Lung (tissue), 12 donors: ENCODE data around the gene STXBP5L. TPM values are rescaled to one million over a fixed set of nuclear protein-coding genes. Genes with fewer than 3 reads are reported as not detected.
A peak's percentile ranks its signal among the peaks of the same experiment; 100 is the strongest.

Source experiments
- ATAC-seq: fragments of 200-7000 bp; cut with Tn5 transposase; one replicate; pipeline ENCODE4 v1.9.1; 2020; ENCODE audit warnings: moderate number of reproducible peaks; ENCODE audit not compliant: insufficient read depth, low FRiP score
- DNase-seq, 3 donors: peaks; one replicate each; pipeline ENCODE4 v3.0.0-alpha.2; 2013 to 2017
- H3K27ac ChIP-seq, 2 donors: one replicate each; pipeline ENCODE4 v1.5.1; 2013; ENCODE audit warnings: mild to moderate bottlenecking in 2 of 2, moderate library complexity in 2 of 2, control low read depth in 1 of 2, inconsistent platforms in 1 of 2, low read depth in 1 of 2, low read length in 1 of 2
- H3K27me3 ChIP-seq, 3 donors: one replicate each; pipeline ENCODE4 v1.5.1; 2013; ENCODE audit warnings: low read length in 2 of 3; ENCODE audit not compliant: control insufficient read depth in 3 of 3, insufficient read depth in 3 of 3
- H3K36me3 ChIP-seq, 4 donors: one replicate each; pipeline ENCODE4 v1.5.1; 2013; ENCODE audit warnings: low read length in 4 of 4, mild to moderate bottlenecking in 1 of 4, moderate library complexity in 1 of 4; ENCODE audit not compliant: control insufficient read depth in 4 of 4, insufficient read depth in 4 of 4
- H3K4me1 ChIP-seq, 5 donors: one replicate each; pipeline ENCODE4 v1.5.1; 2013; ENCODE audit warnings: low read length in 5 of 5, mild to moderate bottlenecking in 2 of 5, moderate library complexity in 1 of 5; ENCODE audit not compliant: control insufficient read depth in 5 of 5, insufficient read depth in 5 of 5
- H3K4me3 ChIP-seq: one replicate; pipeline ENCODE4 v1.5.1; 2013; ENCODE audit warnings: mild to moderate bottlenecking, control low read depth, moderate library complexity
- H3K9ac ChIP-seq, 2 donors: one replicate each; pipeline ENCODE4 v1.5.1; 2013; ENCODE audit warnings: low read length in 2 of 2, control low read depth in 1 of 2; ENCODE audit not compliant: insufficient read depth in 1 of 2
- H3K9me3 ChIP-seq, 4 donors: one replicate each; pipeline ENCODE4 v1.5.1; 2013; ENCODE audit warnings: low read length in 3 of 4, mild to moderate bottlenecking in 1 of 4, moderate library complexity in 1 of 4; ENCODE audit not compliant: control insufficient read depth in 4 of 4, insufficient read depth in 3 of 4
- WGBS, 2 donors: extraction: QIAGEN DNeasy Blood & Tissue Kit; methylation state at CpG; one replicate each; pipeline ENCODE4 v1.1.7; 2013; 5-methylcytosine and 5-hydroxymethylcytosine counted together
- polyA plus RNA-seq, 2 donors: library from polyadenylated mRNA; stranded (reverse); fragments of 200-250 nt; gene quantifications; one replicate each; pipeline ENCODE4 v1.2.1, GENCODE V29; 2013
- total RNA-seq, 2 donors: library from RNA; depleted of rRNA in 1 of 2; stranded (reverse); fragments of >200 nt in 1 of 2; gene quantifications; one replicate each; pipeline ENCODE4 v1.2.1, GENCODE V29; 2014 to 2021
- TF ChIP-seq, protein P1 (sequence below): IDR thresholded peaks from 2 replicates; pipeline ENCODE4 v1.5.1; 2012; ENCODE audit warnings: mild to moderate bottlenecking; ENCODE audit errors: control extremely low read depth, extremely low read depth
- donor health status: control.
- donor health status: control.
- donor health status: Bipolar disorder and iron deficiency.
- donor health status: healthy.
- donor health status: DM: yes; HTN: yes; CAD: no.

Gene STXBP5L
- total and polyA plus RNA-seq, 4 donors = 0.26 TPM; not detected in 3

DNA sequence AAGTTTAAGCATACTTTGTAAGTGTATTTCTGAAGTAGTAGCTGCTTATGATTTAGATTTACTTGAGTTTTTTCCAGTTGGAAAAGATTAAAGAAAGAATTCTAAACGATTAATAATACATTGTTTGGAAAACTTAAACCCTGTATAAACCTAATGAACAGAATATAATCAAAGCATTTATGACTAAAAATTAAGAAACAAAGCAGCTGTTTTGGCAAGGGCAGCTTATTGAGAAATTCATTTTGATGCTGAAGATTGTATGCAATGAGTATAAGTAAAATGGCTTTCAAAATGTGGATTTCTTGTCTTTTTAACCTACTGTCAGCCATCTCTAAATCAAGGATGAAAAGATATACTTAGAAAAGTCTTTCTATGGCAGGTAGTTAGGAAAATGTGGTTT lies 497.6 kb downstream of the STXBP5L start:
- Histone ChIP-seq H3K9me3 (no peaks in the 10 kb centered on the region), H3K4me1 (no peaks in the 10 kb centered on the region), H3K4me3 (no peak overlapping the region), H3K36me3 (no peaks in the 10 kb centered on the region), H3K27me3 (no peaks in the 10 kb centered on the region), H3K9ac (no peak overlapping the region), H3K27ac (no peak overlapping the region)
- peak in 2 of 3 donors; percentile 65 to 70 for DNase-seq
- ATAC-seq = no peak
- TF ChIP-seq, protein P1, sequence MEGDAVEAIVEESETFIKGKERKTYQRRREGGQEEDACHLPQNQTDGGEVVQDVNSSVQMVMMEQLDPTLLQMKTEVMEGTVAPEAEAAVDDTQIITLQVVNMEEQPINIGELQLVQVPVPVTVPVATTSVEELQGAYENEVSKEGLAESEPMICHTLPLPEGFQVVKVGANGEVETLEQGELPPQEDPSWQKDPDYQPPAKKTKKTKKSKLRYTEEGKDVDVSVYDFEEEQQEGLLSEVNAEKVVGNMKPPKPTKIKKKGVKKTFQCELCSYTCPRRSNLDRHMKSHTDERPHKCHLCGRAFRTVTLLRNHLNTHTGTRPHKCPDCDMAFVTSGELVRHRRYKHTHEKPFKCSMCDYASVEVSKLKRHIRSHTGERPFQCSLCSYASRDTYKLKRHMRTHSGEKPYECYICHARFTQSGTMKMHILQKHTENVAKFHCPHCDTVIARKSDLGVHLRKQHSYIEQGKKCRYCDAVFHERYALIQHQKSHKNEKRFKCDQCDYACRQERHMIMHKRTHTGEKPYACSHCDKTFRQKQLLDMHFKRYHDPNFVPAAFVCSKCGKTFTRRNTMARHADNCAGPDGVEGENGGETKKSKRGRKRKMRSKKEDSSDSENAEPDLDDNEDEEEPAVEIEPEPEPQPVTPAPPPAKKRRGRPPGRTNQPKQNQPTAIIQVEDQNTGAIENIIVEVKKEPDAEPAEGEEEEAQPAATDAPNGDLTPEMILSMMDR = no peak
- WGBS, 2 donors = 70 to 78% methylated on average over 1 of the region's 1 CpG

DNA sequence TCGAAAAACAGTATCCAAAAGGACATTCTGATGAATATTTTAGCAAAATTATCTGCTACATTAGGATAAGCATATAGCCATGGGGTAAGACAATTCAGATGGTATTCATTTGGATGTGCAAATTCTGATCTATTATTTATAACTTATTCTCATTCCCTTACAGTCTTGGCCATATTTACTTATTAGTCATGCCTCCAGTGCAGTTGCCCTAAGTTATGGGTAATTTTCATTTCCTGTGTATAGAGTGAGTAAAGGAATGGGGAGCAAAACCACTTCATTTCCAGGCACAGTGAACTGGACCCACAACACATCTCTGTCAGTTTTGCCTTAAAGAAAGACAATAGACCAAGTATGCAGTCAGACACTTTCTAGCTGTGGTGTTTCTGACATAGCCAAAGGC lies 503.5 kb downstream of the STXBP5L start:
- DNase-seq (no peak), ATAC-seq (no peak)
- no peaks in the 10 kb centered on the region for H3K4me1 ChIP-seq
- H3K4me3 ChIP-seq = no peak overlapping the region
- H3K27me3 ChIP-seq = no peaks in the 10 kb centered on the region
- no peaks in the 10 kb centered on the region for H3K9me3 ChIP-seq
- TF ChIP-seq, protein P1 = no peak
- WGBS, 2 donors = 88 to 97% methylated on average over 1 of the region's 1 CpG
- no peaks in the 10 kb centered on the region for H3K36me3 ChIP-seq
- H3K27ac ChIP-seq = no peak overlapping the region
- no peak overlapping the region for H3K9ac ChIP-seq

DNA sequence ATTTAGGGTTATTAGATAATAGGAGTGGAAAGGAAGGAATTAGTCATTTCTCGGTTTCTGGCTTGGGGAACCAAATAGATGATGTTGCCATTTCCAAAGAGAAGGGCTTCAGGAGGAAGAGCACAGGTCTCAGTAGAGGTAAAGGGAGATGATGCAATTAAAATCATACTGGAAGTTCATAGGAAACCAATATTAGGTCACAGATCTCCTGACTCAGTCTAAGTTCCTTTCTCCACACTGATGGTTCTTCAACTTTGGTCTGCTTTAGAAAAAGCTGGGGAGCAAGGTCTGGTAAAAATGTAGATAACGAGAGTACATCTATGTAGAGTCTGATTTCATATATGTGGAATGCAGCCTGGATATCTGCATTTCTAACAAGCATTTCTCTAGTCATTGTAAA lies 506.9 kb downstream of the STXBP5L start:
- Histone ChIP-seq H3K27me3 (no peaks in the 10 kb centered on the region), H3K36me3 (no peaks in the 10 kb centered on the region), H3K9me3 (no peaks in the 10 kb centered on the region), H3K9ac (no peak overlapping the region), H3K27ac (no peak overlapping the region), H3K4me3 (no peak overlapping the region), H3K4me1 (no peaks in the 10 kb centered on the region)
- ATAC-seq (no peak), DNase-seq (no peak)
- 77% methylated on average over 2 of the region's 2 CpGs for WGBS, 2 donors
- TF ChIP-seq, protein P1 = no peak

DNA sequence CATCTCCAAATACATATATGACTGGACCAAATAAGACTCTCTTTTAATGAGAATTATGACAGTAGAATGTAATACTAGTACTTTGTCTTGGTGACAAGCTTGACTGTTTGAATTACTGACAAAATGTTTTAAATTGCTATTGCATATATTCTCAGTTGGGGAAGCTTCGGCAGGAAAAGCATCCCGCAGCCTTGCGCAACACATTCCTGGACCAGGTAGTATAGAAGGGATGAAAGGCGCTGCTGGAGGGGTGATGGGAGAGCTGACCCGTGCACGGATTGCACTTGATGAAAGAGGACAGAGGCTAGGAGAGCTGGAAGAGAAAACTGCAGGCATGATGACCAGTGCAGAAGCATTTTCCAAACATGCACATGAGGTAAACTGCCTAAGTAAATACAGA lies 510.2 kb downstream of the STXBP5L start:
- Histone ChIP-seq H3K4me1 (no peaks in the 10 kb centered on the region), H3K27me3 (no peaks in the 10 kb centered on the region), H3K27ac (no peak overlapping the region), H3K4me3 (no peak overlapping the region), H3K9me3 (no peaks in the 10 kb centered on the region), H3K9ac (no peak overlapping the region), H3K36me3 (no peaks in the 10 kb centered on the region)
- TF ChIP-seq, protein P1 = no peak
- DNase-seq (no peak), ATAC-seq (no peak)
- 88 to 91% methylated on average over 6 of the region's 6 CpGs for WGBS, 2 donors
